ENCODE measurements around the gene MAML2. TPM values are rescaled to one million over a fixed set of nuclear protein-coding genes. Genes with fewer than 3 reads are reported as not detected.

MAML2 gene
- total and polyA plus RNA-seq, 2 of the 8 experiments (the other 6 are each of a cell fraction or from before 2014, with no cell fraction given): 3.8 to 6.6 TPM

DNA sequence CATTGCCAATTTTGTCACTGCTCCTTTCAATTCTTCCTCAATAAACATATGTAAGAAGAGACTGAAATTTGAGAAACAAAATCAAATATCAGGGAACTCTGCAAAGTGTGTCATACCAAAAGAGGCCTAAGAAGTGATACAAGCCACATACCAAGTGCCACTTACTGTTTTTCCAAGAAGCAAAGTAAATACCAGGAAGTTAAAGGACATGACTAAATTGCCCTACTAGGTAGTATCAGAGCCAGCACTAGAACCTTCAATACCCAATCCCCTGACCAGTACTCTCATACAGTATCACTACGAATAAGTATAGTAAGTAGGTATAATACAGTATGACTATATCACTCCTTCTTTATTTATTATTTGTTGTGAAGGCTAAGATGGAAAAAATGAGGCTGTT is 13.6 kb downstream of the MAML2 start (continued):
- TF ChIP-seq CHD7 (IDR thresholded peaks at IDR 0.05; ENCODE audit: insufficient replicate concordance, low read length) (no peak), CBX8 (IDR thresholded peaks at IDR 0.05; ENCODE audit: borderline replicate concordance, low read depth, low read length) (no peak), HDAC6 (IDR thresholded peaks at IDR 0.05; ENCODE audit: low read depth, low read length) (no peak), BCL11A (IDR thresholded peaks at IDR 0.05; ENCODE audit: low read depth in 2 of 2, low read length in 2 of 2) (no peak), FOSL1 (IDR thresholded peaks at IDR 0.05; ENCODE audit: insufficient read depth, low read depth, low read length) (no peak), CTBP2 (IDR thresholded peaks at IDR 0.05; ENCODE audit: borderline replicate concordance, insufficient read depth, insufficient read length, low read length) (no peak), RAD21 (IDR thresholded peaks at IDR 0.05 in 1 of 2, conservative IDR thresholded peaks at IDR 0.05 in 1 of 2; ENCODE audit: low read depth in 2 of 2, low read length in 2 of 2) (no peak), TBP (IDR thresholded peaks at IDR 0.05; ENCODE audit: low read depth, low read length) (no peak)
